Nephron progenitor cell (in vitro differentiated cells): ENCODE measurements around the gene MIB2.

Source experiments
- DNase-seq: peaks from one replicate; pipeline ENCODE4 v3.0.0; 2021
- H3K27ac Mint-ChIP-seq: 2 replicates; pipeline ENCODE4 v1.8.0; 2021; ENCODE audit warnings: mild to moderate bottlenecking, moderate library complexity, mixed read lengths
- H3K27me3 Mint-ChIP-seq: 2 replicates; pipeline ENCODE4 v1.8.0; 2021; ENCODE audit warnings: mild to moderate bottlenecking, low read depth, mixed read lengths; ENCODE audit not compliant: poor library complexity
- H3K36me3 Mint-ChIP-seq: 2 replicates; pipeline ENCODE4 v1.8.0; 2021; ENCODE audit warnings: low read depth, mixed read lengths
- H3K4me1 Mint-ChIP-seq: 2 replicates; pipeline ENCODE4 v1.8.0; 2021; ENCODE audit warnings: mixed read lengths
- H3K4me3 Mint-ChIP-seq: 2 replicates; pipeline ENCODE4 v1.8.0; 2021; ENCODE audit warnings: mild to moderate bottlenecking, moderate library complexity, mixed read lengths
- H3K9me3 Mint-ChIP-seq: 2 replicates; pipeline ENCODE4 v1.8.0; 2021; ENCODE audit warnings: mild to moderate bottlenecking, moderate library complexity, mixed read lengths
- CTCF ChIP-seq: fragments of 200-600 bp; sonication (generic); IDR thresholded peaks from 2 replicates; pipeline ENCODE4 v1.5.0; 2021; ENCODE audit warnings: antibody characterized with exemption

The MIB2 gene

DNA sequence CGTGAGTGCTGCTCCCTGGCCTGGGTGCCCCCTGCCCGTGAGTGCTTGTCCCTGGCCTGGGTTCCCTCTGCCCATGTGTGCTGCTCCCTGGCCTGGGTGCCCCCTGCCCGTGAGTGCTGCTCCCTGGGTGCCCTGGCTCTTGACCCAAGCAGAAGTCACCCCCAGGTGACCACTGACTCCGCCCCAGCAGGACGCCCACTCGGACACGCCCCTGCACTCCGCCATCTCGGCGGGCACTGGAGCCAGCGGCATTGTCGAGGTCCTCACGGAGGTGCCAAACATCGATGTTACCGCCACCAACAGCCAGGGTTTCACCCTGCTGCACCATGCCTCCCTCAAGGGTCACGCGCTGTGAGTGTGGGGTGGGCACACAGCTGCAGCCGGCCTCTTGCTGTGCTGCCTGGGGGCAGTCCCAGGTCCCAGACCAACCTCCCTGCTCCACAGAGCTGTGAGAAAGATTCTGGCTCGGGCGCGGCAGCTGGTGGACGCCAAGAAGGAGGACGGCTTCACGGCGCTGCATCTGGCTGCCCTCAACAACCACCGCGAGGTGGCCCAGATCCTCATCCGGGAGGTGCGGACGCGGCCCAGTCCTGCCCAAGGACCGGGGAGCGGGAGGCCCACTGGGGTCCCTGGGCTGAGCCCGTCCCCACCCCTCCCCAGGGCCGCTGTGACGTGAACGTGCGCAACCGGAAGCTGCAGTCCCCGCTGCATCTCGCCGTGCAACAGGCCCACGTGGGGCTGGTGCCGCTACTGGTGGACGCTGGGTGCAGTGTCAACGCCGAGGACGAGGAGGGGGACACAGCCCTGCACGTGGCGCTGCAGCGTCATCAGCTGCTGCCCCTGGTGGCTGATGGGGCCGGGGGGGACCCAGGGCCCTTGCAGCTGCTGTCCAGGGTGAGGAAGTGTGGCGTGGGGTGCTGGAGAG lies 12.8 kb downstream of the MIB2 start:
- H3K4me1 Mint-ChIP-seq = no peaks in the 10 kb centered on the region
- H3K27ac Mint-ChIP-seq = no peak overlapping the region
- peaks cover 19% of the 10 kb centered on the region for H3K27me3 Mint-ChIP-seq
- H3K9me3 Mint-ChIP-seq = no peaks in the 10 kb centered on the region
- H3K36me3 Mint-ChIP-seq = no peaks in the 10 kb centered on the region
- H3K4me3 Mint-ChIP-seq = no peak overlapping the region
- no peak for TF ChIP-seq CTCF
- DNase-seq = no peak

GRCh38 chr1:1628754-1629429 lies 13.6 kb downstream of the MIB2 start:
- Mint-ChIP-seq H3K36me3 (no peaks in the 10 kb centered on the region), H3K9me3 (no peaks in the 10 kb centered on the region), H3K27ac (no peak overlapping the region), H3K4me3 (no peak overlapping the region), H3K4me1 (no peaks in the 10 kb centered on the region), H3K27me3 (peaks cover 19% of the 10 kb centered on the region)
- no peak for TF ChIP-seq CTCF
- no peak for DNase-seq

- Mint-ChIP-seq H3K4me1 (no peaks in the 10 kb centered on the region), H3K36me3 (no peaks in the 10 kb centered on the region), H3K4me3 (no peak overlapping the region), H3K27ac (no peak overlapping the region), H3K27me3 (peaks cover 19% of the 10 kb centered on the region), H3K9me3 (no peaks in the 10 kb centered on the region)
- DNase-seq = no peak
- TF ChIP-seq CTCF = no peak
These were observed 14.3 kb downstream of the MIB2 start for GRCh38 chr1:1629430-1630190.

- Mint-ChIP-seq H3K36me3 (no peaks in the 10 kb centered on the region), H3K4me3 (peak overlapping the region; percentile 63), H3K9me3 (no peaks in the 10 kb centered on the region), H3K27ac (no peak overlapping the region), H3K27me3 (peaks cover 19% of the 10 kb centered on the region), H3K4me1 (no peaks in the 10 kb centered on the region)
- peak; percentile 77 for DNase-seq
- TF ChIP-seq CTCF = no peak
These were observed 15.1 kb downstream of the MIB2 start for GRCh38 chr1:1630191-1630964.

GRCh38 chr1:1630965-1631781 lies 15.9 kb downstream of the MIB2 start:
- H3K4me1 Mint-ChIP-seq = no peaks in the 10 kb centered on the region
- H3K9me3 Mint-ChIP-seq = no peaks in the 10 kb centered on the region
- TF ChIP-seq CTCF = no peak
- DNase-seq = peak; percentile 48
- no peak overlapping the region for H3K27ac Mint-ChIP-seq
- no peaks in the 10 kb centered on the region for H3K36me3 Mint-ChIP-seq
- H3K4me3 Mint-ChIP-seq = peak overlapping the region; percentile 30
- peaks cover 19% of the 10 kb centered on the region for H3K27me3 Mint-ChIP-seq
